Cerebellar nuclear complex (tissue), 1 donor: ENCODE measurements around the gene TSR1.

Experiments used
- DNase-seq, 2 experiments: peaks; one replicate each; lab custom pipeline; 2025; lab: John Stamatoyannopoulos, UW

Gene TSR1

DNA sequence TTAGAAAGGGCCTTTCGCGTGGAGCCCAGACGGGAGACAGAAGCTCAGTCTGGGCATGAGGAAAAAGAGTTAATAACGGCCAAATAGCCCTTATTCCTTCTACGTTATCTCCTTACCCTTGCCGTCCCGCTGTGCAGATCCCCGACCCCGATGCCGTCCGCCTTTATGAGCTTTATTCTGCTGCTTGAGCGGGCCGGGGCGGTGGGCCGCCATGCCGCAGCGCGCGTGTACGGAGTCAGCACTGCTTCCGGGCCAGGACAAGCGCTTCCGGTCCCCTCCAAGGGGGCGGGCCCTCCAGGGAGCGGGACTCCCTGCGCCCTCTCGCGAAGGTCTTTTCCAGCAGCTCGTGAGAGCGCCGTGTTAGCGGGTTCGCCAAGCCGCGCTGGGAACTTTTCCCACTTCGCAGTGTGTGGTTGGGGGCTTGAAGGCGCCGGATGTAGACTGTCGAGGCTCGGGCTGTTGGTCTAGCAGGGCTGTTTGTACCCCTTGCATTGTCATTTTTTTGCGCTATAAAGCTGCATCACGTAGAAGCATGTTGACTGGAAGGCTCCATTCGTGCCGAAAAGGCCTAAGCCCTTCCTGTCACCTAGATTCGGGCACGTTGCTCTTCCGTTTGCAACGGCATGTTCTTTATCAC is at the start of gene TSR1:
Gene TSR1, minus strand, starts transcription at position 243 of the 637 bp plus-strand sequence. Its CDS starts 30 bp downstream, at position 213.
- peak; percentile 30 to 76 for DNase-seq

- DNase-seq = no peak
These were observed 49.3 kb upstream of the TSR1 start for GRCh38 chr17:2385240-2386210.

DNA sequence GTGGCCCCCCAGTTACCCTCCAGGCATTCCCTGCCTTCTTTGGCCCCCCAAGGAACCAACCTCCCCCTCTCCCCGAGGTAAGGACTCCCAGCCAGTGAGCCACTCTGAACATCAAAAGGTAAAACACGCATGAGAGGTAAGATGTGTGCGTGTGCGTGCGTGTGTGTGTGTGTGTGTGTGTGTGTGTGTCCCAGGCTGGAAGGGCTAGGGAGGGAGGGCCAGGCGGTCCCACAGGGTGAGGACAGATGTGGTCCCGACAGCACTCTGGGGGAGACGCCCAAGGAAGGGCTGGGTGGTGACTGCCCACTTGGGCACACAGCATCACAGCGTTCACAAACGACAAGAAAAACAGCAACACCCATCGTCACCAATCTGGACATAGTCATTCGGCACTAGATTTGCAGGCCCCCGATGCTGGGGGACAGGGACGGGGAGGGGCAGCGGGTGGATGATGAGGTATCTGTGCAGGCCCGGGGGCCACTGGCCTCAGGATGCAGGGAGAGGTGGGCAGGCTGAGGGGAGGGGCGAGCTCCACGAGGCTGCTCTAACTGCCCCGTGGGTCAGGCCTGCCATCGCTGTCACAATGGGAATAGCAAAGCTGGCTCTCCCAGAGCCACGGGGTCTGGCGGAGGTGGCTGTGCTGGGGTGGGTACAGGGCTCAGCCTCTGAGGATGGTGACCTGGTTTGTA is 48.3 kb upstream of the TSR1 start:
- no peak for DNase-seq

DNA sequence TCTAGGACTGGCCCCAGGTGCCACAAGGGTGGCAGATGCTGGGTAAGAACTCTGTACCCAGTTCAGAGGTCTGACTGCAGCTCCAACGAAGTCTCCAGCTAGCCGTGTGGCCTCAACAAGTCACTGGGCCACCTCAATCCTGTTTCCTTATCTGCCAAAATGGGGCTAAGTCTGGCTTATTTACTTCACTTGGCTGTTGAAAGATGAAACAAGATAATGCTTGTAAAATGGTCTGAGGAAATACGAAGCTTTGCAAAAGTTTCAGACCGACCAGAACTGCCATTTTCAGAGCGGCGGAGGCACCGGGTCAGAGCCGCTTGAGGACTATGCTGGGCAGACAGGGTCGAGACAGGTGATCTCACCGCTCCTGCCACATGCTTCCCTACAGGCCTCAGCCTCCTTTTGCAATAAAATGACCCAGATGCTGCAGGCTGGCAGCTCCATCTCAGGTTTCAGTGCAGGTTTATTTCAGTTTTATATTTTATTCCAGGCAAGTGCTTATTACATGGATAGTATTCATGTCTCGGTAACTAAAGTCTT is 47.4 kb upstream of the TSR1 start:
- no peak for DNase-seq

DNA sequence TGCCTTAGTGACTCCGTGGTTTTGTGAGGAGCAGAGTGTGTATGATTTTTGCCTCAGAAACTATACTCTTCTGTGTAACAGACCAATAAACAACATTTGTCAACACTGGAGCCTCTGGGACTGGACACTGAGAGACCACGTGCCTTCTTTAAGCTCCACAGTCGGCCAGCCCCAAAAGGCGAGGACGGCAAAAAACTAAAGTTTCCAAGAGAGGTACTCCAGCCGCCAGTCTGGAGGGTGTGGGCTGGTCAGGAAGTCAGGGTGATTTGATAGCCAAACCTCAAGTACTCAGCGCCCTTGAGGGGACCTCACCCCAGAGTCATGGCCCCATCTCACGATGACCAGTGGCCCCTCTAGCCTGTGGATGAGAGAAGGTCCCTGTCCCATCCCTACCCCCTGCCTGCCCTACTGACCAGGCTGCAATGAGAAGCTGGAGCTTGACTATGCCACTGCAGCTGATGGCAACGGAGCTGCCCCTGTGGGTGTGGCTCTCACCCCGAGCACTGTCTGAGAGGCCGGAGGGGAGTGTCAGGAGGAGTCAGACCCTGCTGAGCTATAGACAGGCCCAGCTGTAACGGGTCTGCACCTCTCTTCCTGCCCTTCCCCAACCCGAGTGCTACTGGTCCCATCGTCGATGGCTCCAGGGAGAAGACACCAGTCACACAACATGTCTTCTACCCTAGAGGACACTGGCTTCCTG is 44.8 kb upstream of the TSR1 start:
- DNase-seq = no peak

DNA sequence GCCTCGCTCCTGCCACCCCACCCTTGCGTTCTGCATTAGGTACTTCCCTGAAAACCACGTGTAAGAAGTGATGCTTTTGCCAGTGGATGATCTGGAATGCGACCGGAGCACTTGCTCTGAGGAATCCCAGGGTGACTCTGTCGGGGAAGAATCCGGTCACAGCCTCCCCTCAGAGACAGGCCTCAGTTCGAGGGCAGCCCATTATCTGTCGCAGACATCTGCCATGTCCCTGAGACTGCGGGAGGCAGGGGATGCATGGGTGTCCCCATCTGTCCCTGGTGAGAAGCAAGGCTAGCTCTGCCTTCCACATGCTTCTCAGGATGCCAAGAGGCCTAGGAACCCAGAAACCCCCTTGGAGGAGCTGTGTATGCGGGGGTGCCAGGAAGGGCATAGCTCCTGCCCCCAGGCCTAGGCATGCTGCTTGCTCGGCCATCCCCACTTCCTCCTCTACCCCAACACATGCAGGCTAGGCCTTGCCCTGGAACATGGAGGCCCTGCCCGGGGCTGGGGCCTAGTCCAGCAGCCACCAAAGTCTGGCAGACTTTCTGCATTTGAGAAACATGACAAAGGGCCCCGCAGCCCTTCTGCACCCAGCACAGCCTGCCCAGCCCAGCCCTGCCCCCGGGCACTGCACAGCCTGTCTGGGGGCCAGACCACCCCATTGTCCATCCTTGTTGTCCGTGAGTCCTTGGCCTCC is 44.1 kb upstream of the TSR1 start:
- no peak for DNase-seq

DNA sequence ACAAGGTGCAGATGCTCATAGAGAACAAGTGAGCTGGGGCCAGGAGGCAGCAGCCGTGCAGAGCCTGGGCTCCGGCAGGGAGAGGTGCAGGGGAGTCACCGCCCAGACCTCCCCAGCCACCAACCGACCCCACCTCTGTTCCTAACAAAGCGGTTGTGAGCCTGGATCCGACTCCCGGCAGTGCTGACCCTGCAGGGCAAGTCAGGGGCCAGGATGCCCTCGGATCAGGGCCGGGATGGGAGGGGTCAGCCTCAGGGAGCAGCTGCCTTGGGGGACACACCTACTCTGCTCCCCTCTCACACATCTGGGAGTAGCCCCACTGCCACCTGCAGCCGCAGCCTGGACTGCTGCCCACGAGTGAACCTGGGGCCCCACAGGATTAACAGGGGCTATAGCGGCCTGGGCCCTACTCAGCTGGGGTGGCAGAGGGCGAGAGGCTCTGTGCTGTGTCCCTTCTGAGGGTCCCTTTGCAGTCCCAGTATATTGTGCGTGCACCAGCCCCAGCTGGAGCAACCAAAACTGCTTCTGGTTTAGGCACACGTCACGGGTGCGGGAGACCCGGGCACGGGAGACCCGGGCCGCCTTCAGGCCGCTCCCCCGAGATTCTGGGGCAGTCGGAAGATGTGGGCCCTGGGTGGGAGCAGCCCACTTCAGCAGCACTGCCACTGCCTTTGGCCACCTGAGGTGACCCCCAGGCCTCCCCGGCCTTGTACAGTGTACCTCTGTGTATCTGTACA is 43.4 kb upstream of the TSR1 start:
- DNase-seq = no peak

DNA sequence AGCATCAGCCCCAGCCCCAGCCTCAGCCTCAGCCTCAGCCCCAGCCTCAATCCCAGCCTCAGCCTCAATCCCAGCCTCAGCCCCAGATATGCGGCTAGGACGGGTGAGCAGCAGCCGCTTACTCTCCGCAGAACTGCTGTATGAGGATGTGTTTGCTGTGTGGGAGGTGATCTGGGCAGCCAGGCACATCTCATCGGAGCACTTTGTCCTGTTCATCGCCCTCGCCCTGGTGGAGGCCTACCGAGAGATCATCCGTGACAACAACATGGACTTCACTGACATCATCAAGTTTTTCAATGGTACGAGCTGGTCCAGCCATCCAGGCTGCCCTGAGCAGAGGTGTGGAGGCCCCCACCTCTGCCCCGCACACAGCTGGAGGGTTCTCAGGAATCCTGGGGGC is 42.6 kb upstream of the TSR1 start:
- no peak for DNase-seq

GRCh38 chr17:2377659-2378058 is 41.4 kb upstream of the TSR1 start:
- DNase-seq = no peak

DNA sequence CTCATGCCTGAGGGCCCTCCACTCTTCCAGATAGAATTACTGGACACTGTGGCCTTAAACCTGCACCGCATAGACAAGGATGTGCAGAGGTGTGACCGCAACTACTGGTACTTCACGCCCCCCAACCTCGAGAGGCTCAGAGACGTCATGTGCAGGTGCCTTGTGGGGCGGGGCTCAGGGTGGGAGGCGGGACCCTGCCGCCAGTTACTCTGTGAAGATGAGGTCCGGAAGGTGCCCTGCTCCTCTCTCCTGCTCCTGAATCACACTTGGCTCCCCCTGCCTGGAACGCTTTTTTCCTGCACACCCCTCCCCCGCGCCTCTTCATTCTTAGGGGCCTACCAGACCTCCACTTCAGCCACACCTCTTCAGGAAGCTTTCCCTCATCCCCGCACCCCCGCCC is 39.9 kb upstream of the TSR1 start:
- DNase-seq = no peak

GRCh38 chr17:2375406-2375805 is 39.1 kb upstream of the TSR1 start:
- no peak for DNase-seq

- no peak for DNase-seq
These were observed 38.5 kb upstream of the TSR1 start for GRCh38 chr17:2374549-2375285.

GRCh38 chr17:2373179-2373578 is 36.9 kb upstream of the TSR1 start:
- DNase-seq = no peak

GRCh38 chr17:2372681-2373080 is 36.4 kb upstream of the TSR1 start:
- DNase-seq = no peak

DNA sequence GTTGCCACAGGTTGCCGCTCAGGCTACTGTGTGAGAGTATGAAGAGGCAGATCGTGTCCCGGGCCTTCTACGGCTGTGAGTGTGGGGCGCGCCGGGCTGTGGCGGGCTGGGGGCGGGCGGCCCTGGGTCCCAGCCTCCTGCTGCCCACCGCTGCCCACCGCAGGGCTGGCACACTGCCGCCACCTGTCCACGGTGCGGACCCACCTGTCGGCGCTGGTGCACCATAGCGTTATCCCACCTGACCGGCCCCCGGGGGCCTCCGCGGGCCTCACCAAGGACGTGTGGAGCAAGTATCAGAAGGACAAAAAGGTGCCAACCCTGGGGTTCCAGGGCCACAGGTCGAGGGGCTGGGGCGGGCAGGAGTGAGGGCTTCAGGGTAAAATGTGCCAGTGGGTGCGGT is 35.9 kb upstream of the TSR1 start:
- no peak for DNase-seq

DNA sequence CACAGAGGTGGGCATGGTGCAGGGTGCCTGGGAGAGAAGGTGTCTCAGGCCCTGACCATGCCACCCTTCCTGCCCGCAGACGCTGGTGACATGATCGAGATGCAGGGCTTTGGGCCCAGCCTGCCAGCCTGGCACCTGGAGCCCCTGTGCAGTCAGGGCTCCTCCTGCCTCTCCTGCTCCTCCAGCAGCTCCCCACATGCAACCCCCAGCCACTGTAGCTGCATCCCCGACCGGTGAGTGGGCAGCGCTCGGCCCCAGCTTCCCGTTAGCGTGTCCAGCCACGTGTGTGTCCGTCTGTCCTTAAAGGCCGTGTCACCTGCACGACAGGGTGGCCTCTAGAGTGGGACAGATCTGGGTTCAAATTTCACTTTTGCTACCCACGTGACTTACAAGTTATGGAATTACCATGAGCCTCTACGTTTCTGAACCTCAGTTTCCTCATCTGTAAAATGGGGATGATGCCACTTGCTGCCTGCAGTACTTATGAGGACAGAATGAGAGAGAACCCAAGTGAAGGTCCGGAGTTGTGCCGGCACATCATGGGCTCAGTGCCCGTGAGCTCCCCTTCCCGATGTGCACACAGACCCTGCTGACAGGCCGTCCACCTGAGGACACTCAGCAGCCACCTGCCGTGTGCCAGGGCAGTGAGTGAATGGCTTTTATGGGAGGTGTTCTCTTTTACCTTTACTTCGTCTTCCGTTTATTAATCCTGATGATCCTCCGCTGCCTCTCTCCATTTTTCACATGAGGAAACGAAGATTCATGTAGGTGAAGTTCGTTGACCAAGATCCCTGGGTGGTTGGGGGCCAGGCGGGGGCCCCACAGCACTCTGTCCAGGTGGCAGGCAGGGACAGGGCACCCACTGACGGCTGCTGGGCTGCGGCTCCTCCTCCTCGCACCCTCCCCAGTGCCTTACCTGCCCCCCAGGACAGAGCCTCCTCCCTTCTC is 35.2 kb upstream of the TSR1 start:
- no peak for DNase-seq

DNA sequence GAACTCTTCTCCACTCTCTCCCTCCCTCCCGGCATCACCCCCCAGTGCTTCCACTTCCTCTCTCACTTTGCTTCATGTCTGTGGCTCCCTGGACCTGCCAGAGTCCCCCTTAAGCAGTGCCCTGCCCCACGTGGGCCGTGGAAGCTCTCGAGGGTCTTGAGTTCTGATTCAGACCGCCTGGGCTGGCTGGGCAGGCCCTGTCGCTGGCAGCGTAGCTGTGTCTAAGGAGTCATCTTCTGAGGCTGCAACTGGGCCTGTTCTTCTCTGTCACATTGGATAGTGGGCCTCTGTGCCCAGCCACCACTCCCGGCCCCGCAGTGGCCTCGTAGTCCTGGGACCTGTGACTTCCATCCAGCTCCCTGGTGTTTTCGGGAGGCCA is 33.9 kb upstream of the TSR1 start:
- no peak for DNase-seq

GRCh38 chr17:2369551-2370210 is 33.4 kb upstream of the TSR1 start:
- no peak for DNase-seq
